HAP-1 (cell line): ENCODE results near the gene CCDC146.
"Not testable (repeated sequence)": the region's sequence is repeated elsewhere in the genome, so short reads cannot be mapped to it uniquely, and the experiment has no call there.

Experiments
- DNase-seq, 2 experiments: peaks; one replicate each; pipeline ENCODE4 v3.0.0-alpha.2; 2016 to 2020; ENCODE audit warnings: low spot score in 2 of 2
- H3K27me3 ChIP-seq: fragments of 250-450 bp; sonication (Bioruptor Pico); 2 replicates; pipeline ENCODE4 v1.5.1; 2020; ENCODE audit warnings: low read depth, mild to moderate bottlenecking, moderate library complexity
- H3K36me3 ChIP-seq: fragments of 250-450 bp; sonication (Bioruptor Pico); replicated peaks from 2 replicates; pipeline ENCODE4 v1.5.1; 2020; ENCODE audit warnings: mild to moderate bottlenecking
- H3K4me1 ChIP-seq: fragments of 250-450 bp; sonication (Bioruptor Pico); 2 replicates; pipeline ENCODE4 v1.5.1; 2020; ENCODE audit warnings: mild to moderate bottlenecking
- H3K4me3 ChIP-seq: fragments of 250-450 bp; sonication (Bioruptor Pico); 2 replicates; pipeline ENCODE4 v1.5.1; 2020; ENCODE audit warnings: mild to moderate bottlenecking, moderate library complexity
- H3K9me3 ChIP-seq: fragments of 250-450 bp; sonication (Bioruptor Pico); 2 replicates; pipeline ENCODE4 v1.5.1; 2020; ENCODE audit warnings: mild to moderate bottlenecking, moderate library complexity
- in situ Hi-C: fragments of 300-500 bp; cut with MboI; formaldehyde crosslinking; loops from 3 replicates; pipeline ENCODE4 v1.14.3; 2020; ENCODE audit warnings: low sequenced_read_pairs, inconsistent platforms, mixed read lengths

The CCDC146 gene

DNA sequence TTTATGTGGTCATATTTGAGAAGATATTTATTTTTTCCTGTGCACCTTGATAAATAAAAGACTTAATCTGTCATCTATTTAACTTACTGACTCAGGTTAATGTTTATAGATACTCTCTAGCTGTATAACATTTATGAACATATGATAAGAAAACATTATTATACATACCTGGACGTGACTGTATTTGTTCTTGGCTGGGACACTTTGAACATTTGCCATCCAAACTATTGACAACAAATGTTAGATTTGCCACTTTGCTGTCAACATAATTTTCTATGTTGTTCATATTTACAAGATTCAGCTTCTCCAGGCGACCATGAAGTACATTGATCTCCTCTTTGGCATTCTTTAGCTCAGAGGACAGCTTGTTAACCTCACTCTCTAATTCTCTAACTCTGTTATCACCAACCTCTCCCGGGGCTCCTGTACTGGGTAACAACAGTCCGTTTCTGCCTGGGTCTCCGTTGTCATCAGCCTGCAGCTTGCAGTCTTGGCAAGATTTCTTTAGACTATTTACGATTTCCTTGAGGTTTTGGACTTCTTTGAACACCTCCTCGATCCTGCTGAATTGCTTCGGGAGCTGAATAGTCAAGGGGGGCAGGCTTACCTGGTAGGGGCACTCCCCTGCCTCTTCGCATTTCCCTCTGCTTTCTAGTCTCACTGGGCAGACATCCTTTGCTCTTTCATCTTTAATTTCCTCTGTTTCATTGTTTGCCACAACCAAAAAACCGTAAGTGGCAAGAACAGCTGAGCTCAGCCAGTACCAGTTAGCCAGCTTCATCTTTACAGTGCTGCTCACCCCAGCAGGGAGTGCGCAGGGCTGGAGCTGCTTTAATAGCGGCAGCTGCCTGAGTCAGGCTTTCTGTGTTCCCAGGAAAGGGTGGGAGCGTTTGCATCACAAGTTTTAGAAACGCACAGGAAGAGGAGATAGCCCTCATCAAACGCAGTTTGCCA, 76.9 kb downstream of the CCDC146 start, which contains the start of gene FGL2:
TSS of gene FGL2 (minus strand) at position 807 of the 954 bp plus-strand sequence. CDS start at position 781, 26 bp downstream.
- no peaks in the 10 kb centered on the region for H3K36me3 ChIP-seq
- no peaks in the 10 kb centered on the region for H3K4me1 ChIP-seq
- no peak for DNase-seq
- H3K9me3 ChIP-seq: no peaks in the 10 kb centered on the region
- in situ Hi-C loops: no loop called here
- H3K4me3 ChIP-seq: no peak within 1 kb of the TSS
- H3K27me3 ChIP-seq: peaks cover 5% of the 10 kb centered on the region

DNA sequence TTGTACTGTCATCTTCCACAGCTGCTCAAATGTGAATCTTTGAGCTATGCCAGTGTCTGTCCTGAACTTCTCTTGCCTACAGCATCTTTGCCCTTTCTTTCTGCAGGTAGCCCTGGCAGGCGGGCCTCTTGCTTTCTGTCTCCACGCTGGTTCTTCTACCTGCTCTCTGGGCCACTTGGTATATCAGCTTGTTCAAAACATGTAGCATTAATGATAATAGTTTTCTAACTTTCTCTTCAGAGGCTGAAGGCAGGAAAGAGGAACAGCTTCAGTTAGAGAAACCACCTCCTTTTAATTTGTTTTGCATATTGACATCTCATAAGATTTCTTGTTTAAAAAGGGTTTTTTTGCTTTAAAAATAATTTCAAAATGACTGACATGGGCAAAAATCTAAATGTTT, 78.1 kb downstream of the CCDC146 start:
- Histone ChIP-seq H3K4me1 (no peaks in the 10 kb centered on the region), H3K9me3 (no peaks in the 10 kb centered on the region), H3K4me3 (no peak overlapping the region), H3K36me3 (no peaks in the 10 kb centered on the region), H3K27me3 (peaks cover 5% of the 10 kb centered on the region)
- in situ Hi-C loops: no loop called here
- DNase-seq: no peak

DNA sequence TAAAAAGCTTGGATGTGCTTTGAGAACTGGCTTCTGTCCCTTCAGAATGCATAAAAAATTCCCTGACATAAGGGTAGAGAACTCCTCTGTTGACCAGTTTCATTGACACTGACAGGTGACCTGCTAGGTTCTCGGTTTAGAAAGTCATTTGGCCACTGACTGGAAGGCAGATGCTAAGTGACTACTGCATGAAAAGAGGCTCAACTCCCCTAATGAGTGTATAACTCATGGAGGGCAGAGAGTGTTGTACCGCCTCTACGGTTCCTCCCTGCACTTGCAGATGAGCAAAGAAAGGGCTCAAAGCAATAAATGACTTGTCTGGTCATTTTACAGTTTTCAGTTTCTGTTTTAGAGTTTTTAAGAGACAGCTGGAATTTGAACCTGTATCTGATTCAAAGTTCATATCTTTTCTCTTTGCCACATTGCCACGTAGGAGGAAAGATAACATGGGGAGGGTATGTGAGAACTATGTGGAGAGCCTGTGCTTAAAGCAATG, 80.1 kb downstream of the CCDC146 start:
- in situ Hi-C loops: no loop called here
- Histone ChIP-seq H3K27me3 (peaks cover 5% of the 10 kb centered on the region), H3K9me3 (no peaks in the 10 kb centered on the region), H3K4me3 (no peak overlapping the region), H3K4me1 (no peaks in the 10 kb centered on the region), H3K36me3 (no peaks in the 10 kb centered on the region)
- no peak for DNase-seq

DNA sequence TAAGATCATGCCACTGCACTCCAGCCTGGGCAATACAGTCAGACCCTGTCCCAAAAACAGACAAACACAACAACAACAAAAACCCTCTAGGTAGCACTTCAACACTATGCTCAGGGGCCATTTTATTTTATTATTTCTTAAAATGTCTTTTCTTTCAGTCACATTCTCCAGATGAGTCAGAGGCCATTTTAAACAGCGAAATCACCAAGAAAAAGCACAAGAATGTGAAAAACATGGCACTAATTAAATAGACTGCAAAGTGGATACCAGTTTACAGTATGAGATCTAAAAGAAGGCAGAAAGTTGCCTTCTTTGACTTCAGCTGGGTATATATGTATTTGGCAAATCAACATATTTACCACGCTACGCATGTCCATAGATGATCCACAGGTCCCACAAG, 83.3 kb downstream of the CCDC146 start:
- H3K36me3 ChIP-seq: no peaks in the 10 kb centered on the region
- H3K4me3 ChIP-seq: no peak overlapping the region
- DNase-seq: no peak
- no peaks in the 10 kb centered on the region for H3K4me1 ChIP-seq
- no peaks in the 10 kb centered on the region for H3K27me3 ChIP-seq
- H3K9me3 ChIP-seq: peaks cover 5% of the 10 kb centered on the region
- in situ Hi-C loops: no loop called here

DNA sequence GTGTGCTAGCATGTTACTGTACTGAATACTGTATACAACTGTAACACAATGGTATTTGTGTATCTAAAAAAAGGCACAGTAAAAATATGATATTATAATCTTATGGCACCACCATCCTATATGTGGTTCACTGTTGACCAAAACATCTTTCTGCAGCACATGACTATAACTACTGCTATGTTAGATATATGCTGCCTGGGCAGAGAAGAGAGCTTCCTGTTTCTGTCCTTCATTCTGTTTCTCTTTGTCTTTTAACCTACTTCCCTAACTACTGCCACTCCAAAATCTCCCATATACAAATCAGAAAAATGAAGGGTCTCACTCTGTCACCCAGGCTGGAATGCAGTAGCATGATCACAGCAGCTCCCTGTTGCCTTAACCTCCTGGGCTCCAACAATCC, 86.0 kb downstream of the CCDC146 start:
- no peaks in the 10 kb centered on the region for H3K36me3 ChIP-seq
- no peaks in the 10 kb centered on the region for H3K27me3 ChIP-seq
- in situ Hi-C loops: no loop called here
- H3K4me1 ChIP-seq: no peaks in the 10 kb centered on the region
- peaks cover 5% of the 10 kb centered on the region for H3K9me3 ChIP-seq
- H3K4me3 ChIP-seq: no peak overlapping the region
- DNase-seq: no peak

DNA sequence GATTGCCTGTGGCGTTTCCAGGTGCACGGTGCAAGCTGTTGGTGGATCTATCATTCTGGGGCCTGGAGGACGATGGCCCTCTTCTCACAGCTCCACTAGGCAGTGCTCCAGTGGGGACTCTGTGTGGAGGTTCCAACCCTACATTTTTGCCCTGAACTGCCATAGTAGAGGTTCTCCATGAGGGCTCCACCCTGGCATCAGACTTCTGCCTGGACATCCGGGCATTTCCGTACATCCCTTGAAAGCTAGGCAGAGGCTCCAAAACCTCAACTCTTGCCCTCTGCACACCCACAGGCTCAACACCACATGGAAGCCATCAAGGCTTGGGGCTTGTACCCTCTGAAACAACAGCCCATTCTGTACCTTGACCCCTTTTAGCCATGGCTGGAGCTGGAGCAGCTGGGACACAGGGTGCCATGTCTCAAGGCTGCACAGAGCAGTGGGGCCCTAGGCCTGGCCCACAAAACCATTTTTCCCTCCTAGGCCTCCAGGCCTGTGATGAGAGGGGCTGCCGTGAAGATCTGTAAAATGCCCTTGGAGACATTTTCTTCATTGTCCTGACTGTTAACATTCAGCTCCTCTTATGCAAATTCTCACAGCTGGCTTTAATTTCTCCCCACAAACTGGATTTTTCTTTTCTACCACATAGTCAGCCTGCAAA, 87.2 kb downstream of the CCDC146 start:
- DNase-seq: no peak
- no peak overlapping the region for H3K4me3 ChIP-seq
- in situ Hi-C loops: no loop called here
- no peaks in the 10 kb centered on the region for H3K36me3 ChIP-seq
- H3K27me3 ChIP-seq: no peaks in the 10 kb centered on the region
- H3K9me3 ChIP-seq: peaks cover 5% of the 10 kb centered on the region
- H3K4me1 ChIP-seq: no peaks in the 10 kb centered on the region

DNA sequence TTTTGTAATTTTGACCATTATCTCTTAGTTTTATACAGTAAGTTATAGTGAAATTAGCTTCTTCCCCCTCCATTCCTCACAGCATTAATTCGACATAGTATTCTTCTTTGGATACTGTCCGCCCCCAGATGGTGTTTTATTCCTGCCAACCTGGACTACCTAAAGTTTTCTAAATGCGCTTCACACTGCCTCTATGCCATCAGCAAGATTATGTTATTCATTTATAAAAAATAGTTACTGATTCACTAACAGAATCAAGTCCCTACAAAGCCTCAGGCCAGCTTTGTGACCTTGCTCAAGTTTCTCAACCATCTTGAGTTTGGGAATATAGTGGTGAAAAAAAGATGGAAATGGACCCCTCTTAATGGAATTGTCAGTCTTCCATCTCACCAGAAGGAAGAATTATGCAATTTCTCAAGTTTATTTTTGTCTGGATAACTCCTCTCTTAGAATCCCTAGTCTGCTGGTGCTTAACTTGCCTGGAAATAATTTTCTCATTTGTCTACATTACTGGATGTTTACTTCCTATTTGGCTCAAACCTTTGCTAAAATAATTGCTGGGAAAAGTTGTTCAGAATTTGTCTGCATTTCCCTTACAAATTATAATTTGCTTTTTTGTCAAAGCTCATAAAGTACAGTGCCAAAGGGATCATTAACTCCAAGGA, 93.9 kb downstream of the CCDC146 start:
- Histone ChIP-seq H3K27me3 (no peaks in the 10 kb centered on the region), H3K4me1 (no peaks in the 10 kb centered on the region), H3K36me3 (no peaks in the 10 kb centered on the region), H3K9me3 (peaks cover under 1% of the 10 kb centered on the region; the same call in 1 of the 2 replicates), H3K4me3 (no peak overlapping the region)
- in situ Hi-C loops: no loop called here
- DNase-seq: no peak

DNA sequence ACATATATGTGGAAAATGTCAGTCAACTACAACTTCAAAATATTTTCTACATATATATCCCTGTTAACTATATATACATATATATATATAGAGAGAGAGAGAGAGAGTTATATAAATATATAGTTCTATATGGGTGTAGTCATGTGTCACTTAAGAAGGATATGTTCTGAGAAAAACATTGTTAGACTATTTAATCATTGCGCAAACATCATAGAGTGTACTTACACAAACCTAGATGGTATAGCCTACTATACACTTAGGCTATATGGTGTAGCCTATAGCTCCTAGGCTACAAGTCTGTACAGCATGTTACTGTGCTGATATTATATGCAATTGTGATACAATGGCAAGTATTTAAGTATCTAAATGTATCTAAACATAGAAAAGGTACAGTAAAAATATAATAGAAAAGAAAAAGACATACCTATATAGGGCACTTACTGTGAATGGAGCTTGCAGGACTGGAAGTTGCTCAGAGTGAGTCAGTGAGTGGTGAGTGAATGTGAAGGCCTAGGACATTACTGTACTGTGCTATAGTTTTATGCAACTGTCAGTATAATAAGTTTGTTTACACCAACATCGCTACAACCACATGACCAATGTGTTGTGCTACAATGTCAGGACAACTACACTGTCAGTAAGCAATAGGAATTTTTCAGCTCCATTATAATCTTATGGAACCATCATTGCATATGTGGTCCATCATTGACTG, 95.2 kb downstream of the CCDC146 start:
- no peak for DNase-seq
- Histone ChIP-seq H3K27me3 (no peaks in the 10 kb centered on the region), H3K4me1 (peaks cover 7% of the 10 kb centered on the region), H3K9me3 (peaks cover 3% of the 10 kb centered on the region), H3K4me3 (no peak overlapping the region), H3K36me3 (no peaks in the 10 kb centered on the region)
- in situ Hi-C loops: no loop called here

DNA sequence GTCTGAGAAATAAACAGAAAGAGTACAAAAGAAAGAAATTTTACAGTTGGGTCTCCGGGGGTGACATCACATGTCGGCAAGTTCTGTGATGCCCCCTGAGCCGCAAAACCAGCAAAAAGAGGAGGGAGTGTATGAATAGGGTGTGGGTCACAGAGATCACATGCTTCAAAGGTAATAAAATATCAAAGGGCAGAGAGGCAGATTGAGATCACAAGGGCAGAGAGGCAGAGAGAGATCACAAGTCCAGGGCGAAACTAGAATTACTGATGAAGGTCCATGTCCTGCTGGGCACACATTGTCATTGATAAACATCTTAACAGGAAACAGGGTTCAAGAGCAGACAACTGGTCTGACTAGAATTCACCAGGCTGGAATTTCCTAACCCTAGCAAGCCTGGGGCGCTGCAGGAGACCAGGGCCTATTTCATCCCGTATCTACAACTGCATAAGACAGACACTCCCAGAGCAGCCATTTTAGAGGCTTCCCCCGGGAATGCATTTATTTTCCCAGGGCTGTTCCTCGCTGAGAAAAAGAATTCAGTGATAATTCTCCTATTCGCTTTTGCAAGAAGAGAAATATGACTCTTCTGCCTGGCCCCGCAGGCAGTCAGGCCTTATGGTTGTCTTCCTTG, 97.4 kb downstream of the CCDC146 start:
- H3K27me3 ChIP-seq, H3K4me1 ChIP-seq, H3K9me3 ChIP-seq, DNase-seq, H3K4me3 ChIP-seq, in situ Hi-C loops, H3K36me3 ChIP-seq: not testable (repeated sequence)

DNA sequence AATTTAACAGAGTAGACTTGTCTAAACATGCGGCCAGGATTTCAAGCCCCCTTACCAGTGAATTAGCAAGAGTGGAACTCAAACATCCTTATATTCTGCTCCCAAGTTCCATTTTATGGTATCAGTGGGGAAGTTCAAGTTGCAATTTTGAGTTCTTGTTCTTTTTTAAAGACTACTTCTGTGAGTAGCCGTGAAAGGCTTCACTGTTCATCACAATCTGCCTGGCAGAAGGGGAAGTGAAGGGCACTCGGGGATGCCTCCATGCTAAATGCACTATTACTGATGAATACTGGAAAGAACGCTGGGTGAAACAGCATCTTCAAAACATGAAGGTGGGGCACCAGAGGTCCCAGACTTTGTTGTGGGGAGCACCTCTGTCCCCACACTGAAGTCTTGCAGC, 99.7 kb downstream of the CCDC146 start:
- Histone ChIP-seq H3K27me3 (no peaks in the 10 kb centered on the region), H3K36me3 (no peaks in the 10 kb centered on the region), H3K4me3 (no peak overlapping the region), H3K9me3 (peaks cover 3% of the 10 kb centered on the region), H3K4me1 (peaks cover 7% of the 10 kb centered on the region)
- DNase-seq: no peak
- in situ Hi-C loops: no loop called here

DNA sequence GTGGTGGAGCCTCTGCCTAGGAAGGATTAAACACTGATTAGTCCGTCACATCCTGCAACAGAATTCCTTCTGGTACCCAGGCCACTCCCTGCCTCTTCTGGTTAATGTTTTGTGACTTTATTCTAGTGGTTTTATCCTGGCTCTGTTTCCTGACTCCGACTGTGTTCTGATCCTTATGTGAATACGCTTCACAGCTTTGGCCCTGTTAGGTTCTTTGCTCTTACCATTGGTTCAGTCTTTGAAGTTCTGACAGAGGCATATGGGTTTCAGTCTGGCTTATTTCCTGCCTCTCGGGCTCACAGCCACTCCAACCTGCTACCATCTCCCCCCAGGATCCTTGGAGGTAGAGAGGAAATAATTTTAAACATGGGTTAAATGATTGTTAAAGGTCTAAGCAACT, 100.4 kb downstream of the CCDC146 start:
- H3K4me3 ChIP-seq: no peak overlapping the region
- H3K9me3 ChIP-seq: peaks cover 3% of the 10 kb centered on the region
- no peaks in the 10 kb centered on the region for H3K27me3 ChIP-seq
- in situ Hi-C loops: no loop called here
- H3K36me3 ChIP-seq: no peaks in the 10 kb centered on the region
- peaks cover 7% of the 10 kb centered on the region for H3K4me1 ChIP-seq
- DNase-seq: no peak

DNA sequence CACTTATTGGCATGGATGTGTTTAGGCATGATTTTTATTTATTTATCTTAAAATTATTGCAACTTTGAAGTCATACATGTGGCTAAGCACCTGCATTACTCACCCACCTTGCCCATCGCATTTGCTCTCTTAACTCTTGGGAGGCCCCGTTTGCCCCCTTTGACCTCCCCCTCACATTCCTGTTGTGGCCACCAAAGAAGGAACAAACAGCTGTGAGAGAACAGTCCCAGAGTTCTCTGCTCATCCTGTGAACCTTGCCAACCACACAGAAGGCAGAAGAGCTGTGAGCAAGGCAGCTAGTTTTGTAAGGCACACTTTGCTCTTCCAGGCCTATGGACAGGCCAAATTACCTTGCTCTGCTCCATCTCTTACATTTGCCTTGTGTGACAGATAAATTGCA, 100.8 kb downstream of the CCDC146 start:
- in situ Hi-C loops: no loop called here
- Histone ChIP-seq H3K4me3 (no peak overlapping the region), H3K4me1 (peaks cover 7% of the 10 kb centered on the region), H3K9me3 (peaks cover 3% of the 10 kb centered on the region), H3K27me3 (no peaks in the 10 kb centered on the region), H3K36me3 (no peaks in the 10 kb centered on the region)
- no peak for DNase-seq

DNA sequence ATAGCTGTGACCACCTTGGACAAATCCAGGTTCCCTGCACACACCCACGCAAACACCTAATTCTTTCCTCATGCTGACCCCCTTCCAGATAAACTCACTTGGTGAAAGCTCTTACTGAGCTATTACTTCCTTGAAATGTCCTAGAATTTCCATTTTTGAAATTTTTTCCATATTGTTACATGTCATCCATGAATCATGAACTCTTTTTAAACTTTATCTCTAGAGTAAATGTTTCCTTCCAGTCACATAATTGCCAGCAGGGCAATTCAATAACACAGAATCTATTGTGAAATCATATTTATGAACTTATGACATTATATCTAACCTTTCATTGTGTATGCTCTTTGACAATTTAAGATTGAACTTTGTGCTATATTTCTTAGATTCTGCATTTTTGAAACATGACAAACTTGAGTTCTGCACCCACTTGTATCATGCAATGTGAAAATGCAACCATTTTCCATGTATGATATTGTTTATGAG, 104.0 kb downstream of the CCDC146 start:
- Histone ChIP-seq H3K36me3 (no peaks in the 10 kb centered on the region), H3K9me3 (peaks cover 2% of the 10 kb centered on the region; the same call in 1 of the 2 replicates), H3K4me1 (peaks cover 7% of the 10 kb centered on the region), H3K4me3 (no peak overlapping the region), H3K27me3 (peaks cover 3% of the 10 kb centered on the region; the same call in 1 of the 2 replicates)
- in situ Hi-C loops: no loop called here
- no peak for DNase-seq
